GM21367 (cell line): Measurements from ENCODE around the gene STKLD1.
"Not testable (repeated sequence)": the region's sequence is repeated elsewhere in the genome, so short reads cannot be mapped to it uniquely, and the experiment has no call there.

Experiments
- ATAC-seq: cut with Tn5 transposase; IDR thresholded peaks from one replicate; pipeline ENCODE4 v1.9.1; 2021; ENCODE audit not compliant: unreplicated experiment

STKLD1 gene

GRCh38 chr9:133382507-133383141, 6.5 kb downstream of the STKLD1 start:
- ATAC-seq, result no peak

- no peak for ATAC-seq
Measured at GRCh38 chr9:133383438-133383837, 7.3 kb downstream of the STKLD1 start.

- no peak for ATAC-seq
Measured at GRCh38 chr9:133384736-133385321, 8.7 kb downstream of the STKLD1 start.

- ATAC-seq, result no peak
Measured at GRCh38 chr9:133385452-133385851, 9.3 kb downstream of the STKLD1 start.

DNA sequence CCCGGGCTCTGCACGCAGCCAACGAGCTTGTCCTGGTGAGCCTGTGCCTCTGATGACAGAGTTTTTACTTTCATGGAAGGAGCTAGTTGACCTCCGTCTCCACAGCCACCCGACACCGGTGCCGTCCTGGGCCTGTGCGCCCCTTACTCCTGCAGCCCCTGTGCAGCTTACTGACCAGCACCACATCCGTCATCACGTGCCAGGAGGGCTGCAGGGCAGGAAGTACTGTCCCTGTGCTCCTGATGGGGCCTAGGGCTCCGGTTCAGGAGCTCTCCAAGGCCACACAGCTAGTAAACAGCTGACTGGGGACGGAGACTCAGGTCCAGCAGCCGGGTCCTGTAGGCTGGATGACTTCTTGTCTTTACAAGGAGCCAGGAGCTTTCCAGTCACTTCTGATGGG, 10.2 kb downstream of the STKLD1 start:
- ATAC-seq, result no peak

DNA sequence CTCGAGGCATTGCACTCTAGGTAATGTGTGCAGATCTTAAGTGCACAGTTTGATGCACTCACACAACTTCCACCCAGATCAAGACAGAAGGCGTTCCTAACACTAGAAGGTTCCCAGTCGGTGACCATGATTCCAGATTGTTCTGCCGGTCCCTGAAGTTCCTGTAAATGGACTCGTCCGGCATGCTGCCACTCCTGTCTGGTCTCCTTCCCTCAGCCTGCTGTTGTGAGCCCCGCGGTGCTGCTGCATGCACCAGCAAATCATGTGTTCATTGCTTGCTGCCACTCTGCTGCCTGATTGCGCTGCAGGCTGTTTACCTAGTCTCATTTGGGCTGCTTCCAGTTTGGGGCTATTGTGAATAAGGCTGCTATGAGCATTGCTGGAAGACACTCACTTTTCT, 11.5 kb downstream of the STKLD1 start:
- no peak for ATAC-seq

- ATAC-seq, result no peak
Measured at GRCh38 chr9:133389025-133389557, 12.9 kb downstream of the STKLD1 start.

DNA sequence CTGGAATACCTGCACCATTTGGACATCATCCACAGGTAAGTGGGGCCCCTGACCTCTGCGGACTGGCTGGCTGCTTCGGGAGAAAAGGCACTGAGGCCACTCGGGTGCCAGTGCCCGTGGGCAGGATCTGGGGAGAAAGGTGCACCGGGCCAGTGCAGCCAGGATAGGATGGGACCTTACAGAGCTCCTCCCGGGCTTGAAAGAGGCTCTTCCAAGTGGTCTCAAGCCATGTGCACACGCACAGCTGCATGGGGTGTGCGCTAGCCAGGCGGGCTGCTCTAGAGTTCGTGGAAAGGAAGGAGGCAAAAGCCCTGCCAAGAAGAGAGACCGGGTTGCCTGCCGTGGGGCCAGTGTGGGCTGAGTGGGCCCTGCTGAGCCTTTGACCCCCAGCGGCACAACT, 13.4 kb downstream of the STKLD1 start:
- no peak for ATAC-seq

- no peak for ATAC-seq
Measured at GRCh38 chr9:133390713-133391112, 14.5 kb downstream of the STKLD1 start.

DNA sequence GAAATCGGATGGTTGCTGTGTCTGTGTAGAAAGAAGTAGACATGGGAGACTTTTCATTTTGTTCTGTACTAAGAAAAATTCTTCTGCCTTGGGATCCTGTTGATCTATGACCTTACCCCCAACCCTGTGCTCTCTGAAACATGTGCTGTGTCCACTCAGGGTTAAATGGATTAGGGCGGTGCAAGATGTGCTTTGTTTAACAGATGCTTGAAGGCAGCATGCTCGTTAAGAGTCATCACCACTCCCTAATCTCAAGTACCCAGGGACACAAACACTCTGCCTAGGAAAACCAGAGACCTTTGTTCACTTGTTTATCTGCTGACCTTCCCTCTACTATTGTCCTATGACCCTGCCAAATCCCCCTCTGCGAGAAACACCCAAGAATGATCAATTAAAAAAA, 15.3 kb downstream of the STKLD1 start:
- ATAC-seq, result not testable (repeated sequence)

GRCh38 chr9:133392308-133392707, 16.1 kb downstream of the STKLD1 start:
- ATAC-seq, result not testable (repeated sequence)

- no peak for ATAC-seq
Measured at GRCh38 chr9:133393399-133393798, 17.2 kb downstream of the STKLD1 start.

DNA sequence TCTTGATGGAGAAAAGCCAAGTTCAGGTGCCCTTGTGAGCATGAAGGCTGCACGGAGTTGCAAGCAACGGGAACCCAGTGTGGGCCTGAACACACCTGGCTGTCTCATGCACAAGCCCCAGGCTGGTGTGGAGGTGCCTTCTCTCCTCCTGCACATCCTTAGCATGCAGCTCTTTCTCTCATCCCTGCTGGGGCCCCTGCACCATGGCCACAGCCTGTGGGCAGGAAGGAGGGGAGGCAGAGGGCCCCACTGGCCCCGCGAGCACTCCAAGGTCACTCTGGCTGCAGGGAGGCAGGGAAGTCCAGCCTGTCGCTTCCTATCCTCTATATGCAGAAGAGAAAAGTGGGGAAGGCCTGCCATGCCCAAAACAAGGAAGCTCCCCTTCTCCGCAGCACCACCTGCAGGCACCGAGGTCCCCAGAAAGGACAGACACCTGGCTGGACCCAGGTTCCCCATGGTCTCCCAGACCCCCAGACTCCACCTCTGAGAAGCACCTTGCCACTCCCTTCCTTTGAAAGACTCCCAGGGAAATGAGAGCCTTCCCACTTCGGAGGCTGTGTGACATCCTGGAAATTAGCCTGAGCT, 18.6 kb downstream of the STKLD1 start:
- no peak for ATAC-seq

DNA sequence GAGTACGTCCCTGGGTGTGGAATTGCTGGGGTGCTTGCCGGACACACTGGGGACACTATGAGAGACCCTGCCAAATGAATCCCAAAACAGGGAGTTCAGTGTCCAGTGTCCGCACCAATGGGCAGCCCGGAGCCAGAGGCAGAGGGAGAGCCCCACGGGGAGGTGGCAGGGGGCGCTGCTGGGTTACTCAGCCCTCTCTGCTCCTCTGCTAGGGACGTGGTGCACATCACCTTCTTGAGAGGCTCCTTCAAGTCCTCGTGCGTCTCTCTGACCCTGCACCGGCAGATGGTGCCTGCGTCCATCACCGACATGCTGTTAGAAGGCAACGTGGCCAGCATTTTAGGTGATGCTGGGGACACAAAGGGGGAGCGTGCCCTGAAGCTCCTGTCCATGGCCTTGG, 20.8 kb downstream of the STKLD1 start:
- no peak for ATAC-seq

GRCh38 chr9:133397370-133397769, 21.2 kb downstream of the STKLD1 start:
- ATAC-seq, result no peak

DNA sequence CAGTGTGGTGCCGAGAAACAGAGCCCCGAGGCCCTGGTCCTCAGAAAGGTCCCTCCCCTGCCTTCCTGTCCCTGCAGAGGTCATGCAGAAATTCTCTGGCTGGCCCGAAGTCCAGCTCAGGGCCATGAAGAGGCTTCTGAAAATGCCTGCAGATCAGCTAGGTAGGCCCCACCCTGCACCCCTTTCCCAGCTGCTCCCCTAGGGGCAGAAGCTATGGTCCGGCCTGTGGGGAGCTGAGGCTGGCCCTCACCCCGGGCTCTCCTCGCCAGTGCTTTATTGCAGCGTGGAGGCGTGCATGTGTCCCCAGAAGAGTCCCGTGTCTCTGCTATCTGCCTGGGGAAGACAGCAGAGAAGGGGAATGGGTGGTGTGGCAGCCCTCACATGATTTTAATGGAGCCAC, 21.7 kb downstream of the STKLD1 start:
- ATAC-seq, result no peak

GRCh38 chr9:133400292-133400691, 24.1 kb downstream of the STKLD1 start:
- no peak for ATAC-seq

DNA sequence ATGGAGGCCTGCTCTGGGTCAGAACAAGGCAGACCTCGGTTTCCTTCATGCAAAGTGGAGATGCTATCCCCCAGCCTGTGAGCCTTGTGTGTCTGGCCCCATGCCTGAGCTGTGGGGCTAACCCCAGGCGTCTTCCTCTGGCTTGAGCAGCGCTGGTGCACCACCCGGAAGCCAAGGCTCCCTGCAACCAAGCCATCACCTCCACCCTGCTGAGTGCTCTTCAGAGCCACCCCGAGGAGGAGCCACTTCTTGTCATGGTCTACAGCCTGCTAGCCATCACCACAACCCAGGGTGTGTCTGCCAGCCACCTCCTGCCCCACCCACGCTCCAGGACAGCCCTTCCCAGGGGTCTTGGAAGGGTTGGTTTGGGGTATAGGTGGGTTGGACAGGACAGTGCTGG, 25.4 kb downstream of the STKLD1 start:
- no peak for ATAC-seq

DNA sequence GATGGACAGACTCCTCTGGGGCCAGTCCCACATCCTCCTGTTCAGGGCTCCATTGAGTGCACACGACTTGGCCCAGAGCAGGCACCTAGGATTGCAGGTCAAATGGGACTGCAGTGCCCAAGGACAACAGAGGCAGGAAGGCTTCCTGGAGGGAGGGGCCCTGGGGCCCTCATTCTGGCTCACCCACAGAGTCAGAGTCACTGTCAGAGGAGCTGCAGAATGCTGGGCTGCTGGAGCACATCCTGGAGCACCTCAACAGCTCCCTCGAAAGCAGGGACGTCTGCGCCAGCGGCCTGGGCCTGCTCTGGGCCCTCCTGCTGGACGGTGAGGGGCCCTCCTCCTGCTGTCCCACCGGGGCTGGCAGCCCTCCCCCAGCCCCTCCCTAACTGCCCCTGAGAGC, 26.5 kb downstream of the STKLD1 start:
- no peak for ATAC-seq

- ATAC-seq, result no peak
Measured at GRCh38 chr9:133403766-133404453, 27.7 kb downstream of the STKLD1 start.

GRCh38 chr9:133404454-133405002, 28.4 kb downstream of the STKLD1 start:
- no peak for ATAC-seq
